NOMO-1 treated with DMSO at 0.1 percent for 48 hours (cell line): ENCODE data around the gene CRYL1.
A peak's percentile ranks its signal among the peaks of the same experiment; 100 is the strongest.

ENCODE experiments used
- DNase-seq: peaks from one replicate; lab custom pipeline; 2025; ENCODE audit not compliant: unreplicated experiment; lab: John Stamatoyannopoulos, UW

Gene CRYL1

GRCh38 chr13:20525601-20526544, at the start of gene CRYL1:
TSS of gene CRYL1 (minus strand) at chr13:20525857. CDS start at chr13:20525794, 63 bp downstream.
- DNase-seq, result peak; percentile 88

- DNase-seq, result no peak
Observed at GRCh38 chr13:20573636-20574035, 48.0 kb upstream of the CRYL1 start.

GRCh38 chr13:20573186-20573585, 47.5 kb upstream of the CRYL1 start:
- DNase-seq, result no peak

GRCh38 chr13:20571676-20572075, 46.0 kb upstream of the CRYL1 start:
- DNase-seq, result no peak

- DNase-seq, result no peak
Observed at GRCh38 chr13:20570517-20570916, 44.9 kb upstream of the CRYL1 start.

GRCh38 chr13:20567881-20568528, 42.3 kb upstream of the CRYL1 start:
- DNase-seq, result no peak

GRCh38 chr13:20566898-20567874, 41.5 kb upstream of the CRYL1 start, which contains the start of gene IFT88:
TSS of gene IFT88 (plus strand) at chr13:20567157. CDS start at chr13:20574386, 7,229 bp downstream.
- peak; percentile 95 for DNase-seq

- peak; percentile 77 for DNase-seq
Observed at GRCh38 chr13:20566468-20566897, 40.8 kb upstream of the CRYL1 start.

GRCh38 chr13:20565115-20565736, 39.6 kb upstream of the CRYL1 start:
- no peak for DNase-seq

- no peak for DNase-seq
Observed at GRCh38 chr13:20561741-20562140, 36.1 kb upstream of the CRYL1 start.

GRCh38 chr13:20559659-20560356, 34.2 kb upstream of the CRYL1 start:
- DNase-seq, result no peak

GRCh38 chr13:20558982-20559381, 33.3 kb upstream of the CRYL1 start:
- DNase-seq, result no peak

- DNase-seq, result no peak
Observed at GRCh38 chr13:20553311-20553710, 27.7 kb upstream of the CRYL1 start.

GRCh38 chr13:20550799-20551198, 25.1 kb upstream of the CRYL1 start:
- DNase-seq, result peak; percentile 22

GRCh38 chr13:20547479-20547908, 21.8 kb upstream of the CRYL1 start:
- DNase-seq, result peak; percentile 16

- peak; percentile 99 for DNase-seq
Observed at GRCh38 chr13:20546556-20546955, 20.9 kb upstream of the CRYL1 start.

GRCh38 chr13:20544201-20544923, 18.7 kb upstream of the CRYL1 start:
- DNase-seq, result peak; percentile 79

GRCh38 chr13:20536992-20537391, 11.3 kb upstream of the CRYL1 start:
- no peak for DNase-seq

GRCh38 chr13:20534038-20534608, 8.5 kb upstream of the CRYL1 start:
- no peak for DNase-seq
